Measurements from ENCODE around the gene BCO2. TPM values are rescaled to one million over a fixed set of nuclear protein-coding genes. Genes with fewer than 3 reads are reported as not detected.

Gene BCO2
- 10 to 100 TPM in 3 of 4 donors, 1 to 10 TPM in 1; 5.1 to 31.2 (median 20.6) TPM for total RNA-seq

- H3K4me3 ChIP-seq = peak within 1 kb of the TSS; percentile 30 to 51 (median 34)
- peak; percentile 82 to 91 for DNase-seq (ENCODE audit: low spot score in 2 of 2)
- peaks cover 0 to 17% (median 5%) of the 10 kb centered on the region in 4 donors for H3K4me1 ChIP-seq
- H3K9me3 ChIP-seq = no peaks in the 10 kb centered on the region
- peak; percentile 54 to 60 for TF ChIP-seq EP300 (IDR thresholded peaks at IDR 0.05)
- TF ChIP-seq, protein P1, sequence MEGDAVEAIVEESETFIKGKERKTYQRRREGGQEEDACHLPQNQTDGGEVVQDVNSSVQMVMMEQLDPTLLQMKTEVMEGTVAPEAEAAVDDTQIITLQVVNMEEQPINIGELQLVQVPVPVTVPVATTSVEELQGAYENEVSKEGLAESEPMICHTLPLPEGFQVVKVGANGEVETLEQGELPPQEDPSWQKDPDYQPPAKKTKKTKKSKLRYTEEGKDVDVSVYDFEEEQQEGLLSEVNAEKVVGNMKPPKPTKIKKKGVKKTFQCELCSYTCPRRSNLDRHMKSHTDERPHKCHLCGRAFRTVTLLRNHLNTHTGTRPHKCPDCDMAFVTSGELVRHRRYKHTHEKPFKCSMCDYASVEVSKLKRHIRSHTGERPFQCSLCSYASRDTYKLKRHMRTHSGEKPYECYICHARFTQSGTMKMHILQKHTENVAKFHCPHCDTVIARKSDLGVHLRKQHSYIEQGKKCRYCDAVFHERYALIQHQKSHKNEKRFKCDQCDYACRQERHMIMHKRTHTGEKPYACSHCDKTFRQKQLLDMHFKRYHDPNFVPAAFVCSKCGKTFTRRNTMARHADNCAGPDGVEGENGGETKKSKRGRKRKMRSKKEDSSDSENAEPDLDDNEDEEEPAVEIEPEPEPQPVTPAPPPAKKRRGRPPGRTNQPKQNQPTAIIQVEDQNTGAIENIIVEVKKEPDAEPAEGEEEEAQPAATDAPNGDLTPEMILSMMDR (IDR thresholded peaks at IDR 0.05) = peak; percentile 78 to 92 (median 85)
- peak in 1 of 2 donors; percentile 31 for TF ChIP-seq POLR2A (IDR thresholded peaks at IDR 0.05)
- peak within 1 kb of the TSS; percentile 56 to 82 (median 65) for H3K27ac ChIP-seq
- H3K36me3 ChIP-seq = no peaks in the 10 kb centered on the region
- no peaks in the 10 kb centered on the region for H3K27me3 ChIP-seq
- WGBS, 2 donors = 2% methylated on average over 11 of the region's 11 CpGs
Measured at GRCh38 chr11:112174789-112175598, at the start of gene BCO2. Gene BCO2, plus strand, starts transcription at chr11:112175512. Its CDS starts 90 bp downstream, at chr11:112175602.

DNA sequence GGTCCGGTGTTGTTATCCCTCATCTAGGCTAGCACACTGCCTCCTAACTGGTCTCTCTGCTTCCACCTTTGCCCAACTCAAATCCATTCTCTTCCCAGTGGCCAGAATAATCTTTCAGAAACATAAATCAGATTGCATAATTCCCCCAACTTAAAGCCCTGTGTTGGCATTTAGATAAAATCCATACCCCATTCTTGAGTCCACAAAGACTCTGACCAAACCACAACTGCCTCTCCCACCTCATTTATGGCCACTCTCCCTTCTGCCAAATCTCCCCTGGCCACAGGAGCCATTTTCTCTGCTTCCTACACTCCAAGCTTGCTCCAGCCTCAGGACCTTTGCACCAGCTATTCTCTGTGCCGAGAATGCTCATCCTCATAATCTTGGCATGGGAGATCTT, 48.3 kb upstream of the BCO2 start:
- Histone ChIP-seq H3K4me3 (no peak overlapping the region), H3K4me1 (peaks cover 0 to 3% (median 0%) of the 10 kb centered on the region in 4 donors), H3K9me3 (no peaks in the 10 kb centered on the region), H3K27ac (no peak overlapping the region), H3K27me3 (no peaks in the 10 kb centered on the region), H3K36me3 (no peaks in the 10 kb centered on the region)
- WGBS, 2 donors = 94 to 100% methylated on average over 2 of the region's 2 CpGs
- TF ChIP-seq POLR2A (IDR thresholded peaks at IDR 0.05) (no peak), EP300 (IDR thresholded peaks at IDR 0.05) (no peak)
- TF ChIP-seq, protein P1 (IDR thresholded peaks at IDR 0.05) = no peak
- DNase-seq (ENCODE audit: low spot score in 2 of 2) = no peak

GRCh38 chr11:112128483-112129121, 46.7 kb upstream of the BCO2 start:
- 54 to 63% methylated on average over 3 of the region's 3 CpGs for WGBS, 2 donors
- no peaks in the 10 kb centered on the region for H3K9me3 ChIP-seq
- H3K4me3 ChIP-seq = no peak overlapping the region
- peak; percentile 33 to 44 for DNase-seq (ENCODE audit: low spot score in 2 of 2)
- peaks cover 0 to 3% (median 0%) of the 10 kb centered on the region in 4 donors for H3K4me1 ChIP-seq
- no peaks in the 10 kb centered on the region for H3K36me3 ChIP-seq
- H3K27ac ChIP-seq = peak overlapping the region in 1 of 4 donors; percentile 23
- H3K27me3 ChIP-seq = no peaks in the 10 kb centered on the region
- TF ChIP-seq POLR2A (IDR thresholded peaks at IDR 0.05) (no peak), EP300 (IDR thresholded peaks at IDR 0.05) (no peak)
- TF ChIP-seq, protein P1 (IDR thresholded peaks at IDR 0.05) = no peak

GRCh38 chr11:112129656-112130055, 45.7 kb upstream of the BCO2 start:
- H3K27ac ChIP-seq = no peak overlapping the region
- H3K4me3 ChIP-seq = no peak overlapping the region
- TF ChIP-seq EP300 (IDR thresholded peaks at IDR 0.05) (peak in 1 of 2 donors; percentile 59), POLR2A (IDR thresholded peaks at IDR 0.05) (no peak)
- H3K4me1 ChIP-seq = peaks cover 0 to 3% (median 0%) of the 10 kb centered on the region in 4 donors
- H3K36me3 ChIP-seq = no peaks in the 10 kb centered on the region
- no peaks in the 10 kb centered on the region for H3K9me3 ChIP-seq
- DNase-seq (ENCODE audit: low spot score in 2 of 2) = peak in 1 of 2 donors; percentile 10
- WGBS, 2 donors = 71 to 78% methylated on average over 5 of the region's 5 CpGs
- H3K27me3 ChIP-seq = no peaks in the 10 kb centered on the region

- Histone ChIP-seq H3K27ac (no peak overlapping the region), H3K4me3 (no peak overlapping the region), H3K36me3 (no peaks in the 10 kb centered on the region), H3K27me3 (no peaks in the 10 kb centered on the region), H3K4me1 (peaks cover 0 to 3% (median 0%) of the 10 kb centered on the region in 4 donors), H3K9me3 (no peaks in the 10 kb centered on the region)
- DNase-seq (ENCODE audit: low spot score in 2 of 2) = no peak
- WGBS, 2 donors = 53 to 69% methylated on average over 2 of the region's 2 CpGs
- no peak for TF ChIP-seq POLR2A (IDR thresholded peaks at IDR 0.05)
- TF ChIP-seq EP300 (IDR thresholded peaks at IDR 0.05) = no peak
- TF ChIP-seq, protein P1 (IDR thresholded peaks at IDR 0.05) = no peak
Measured at GRCh38 chr11:112132737-112133136, 42.6 kb upstream of the BCO2 start.
